CD4-positive, alpha-beta T cell (primary cell): ENCODE results near the gene SDK1. TPM values are rescaled to one million over a fixed set of nuclear protein-coding genes. Genes with fewer than 3 reads are reported as not detected.

ENCODE experiments used
- ATAC-seq: fragments of 200-7000 bp; cut with Tn5 transposase; one replicate; pipeline ENCODE4 v1.10.0; 2022; ENCODE audit warnings: mild to moderate bottlenecking; ENCODE audit not compliant: poor library complexity
- CTCF ChIA-PET: fragments of 350-600 bp; sonication (Branson Sonifier 250); formaldehyde crosslinking; loops from one replicate; lab custom pipeline; 2021; ENCODE audit warnings: antibody characterized with exemption, inconsistent platforms; lab: Charles Lee
- POLR2A ChIA-PET: fragments of 350-600 bp; sonication (Branson Sonifier 250); formaldehyde crosslinking; loops from one replicate; lab custom pipeline; 2021; ENCODE audit warnings: antibody characterized with exemption, inconsistent platforms; lab: Charles Lee
- DNase-seq, 14 experiments: peaks; one replicate each; pipeline ENCODE4 v3.0.0-alpha.2; 2013 to 2020; ENCODE audit warnings: mixed read lengths in 2 of 14
- H3K27ac ChIP-seq, 2 donors: one replicate each; pipeline versions ENCODE4 v1.5.1 to v1.7.0; 2013; ENCODE audit warnings: low read length in 2 of 2, low read depth in 1 of 2, mild to moderate bottlenecking in 1 of 2
- H3K27me3 ChIP-seq, 2 experiments: 1 replicate in 1 of 2; 2 replicates in 1 of 2; pipeline versions ENCODE4 v1.6.1 to v1.7.0; 2013; ENCODE audit warnings: low read length in 2 of 2, control low read depth in 1 of 2, mild to moderate bottlenecking in 1 of 2, moderate library complexity in 1 of 2; ENCODE audit not compliant: insufficient read depth in 2 of 2, control insufficient read depth in 1 of 2
- H3K36me3 ChIP-seq: one replicate; pipeline ENCODE4 v1.6.1; 2013; ENCODE audit warnings: low read length, control low read depth; ENCODE audit not compliant: insufficient read depth
- H3K4me1 ChIP-seq: one replicate; pipeline ENCODE4 v1.6.1; 2013; ENCODE audit warnings: low read length, control low read depth; ENCODE audit not compliant: insufficient read depth
- H3K4me3 ChIP-seq: one replicate; pipeline ENCODE4 v1.5.1; 2013; ENCODE audit warnings: mild to moderate bottlenecking, low read length, moderate library complexity
- H3K9me3 ChIP-seq, 2 experiments: 1 replicate in 1 of 2; 2 replicates in 1 of 2; pipeline versions ENCODE4 v1.6.1 to v1.7.0; 2013; ENCODE audit warnings: low read length in 2 of 2, mild to moderate bottlenecking in 2 of 2, control low read depth in 1 of 2, moderate library complexity in 1 of 2; ENCODE audit not compliant: control insufficient read depth in 1 of 2, insufficient read depth in 1 of 2
- H3K27ac Mint-ChIP-seq: one replicate; pipeline ENCODE4 v1.8.0; 2020; ENCODE audit warnings: mixed read lengths
- H3K27me3 Mint-ChIP-seq: one replicate; pipeline ENCODE4 v1.8.0; 2021; ENCODE audit warnings: mixed read lengths
- H3K36me3 Mint-ChIP-seq: one replicate; pipeline ENCODE4 v1.8.0; 2021; ENCODE audit warnings: low read depth, mixed read lengths
- H3K4me1 Mint-ChIP-seq: one replicate; pipeline ENCODE4 v1.8.0; 2021; ENCODE audit warnings: low read depth, mixed read lengths
- H3K4me3 Mint-ChIP-seq: one replicate; pipeline ENCODE4 v1.8.0; 2020; ENCODE audit warnings: mild to moderate bottlenecking, mixed read lengths
- H3K9me3 Mint-ChIP-seq: one replicate; pipeline ENCODE4 v1.8.0; 2020; ENCODE audit warnings: mixed read lengths
- intact Hi-C, 2 experiments: fragments of 100-400 bp; cut with DNase I in 1 of 2; cut with micrococcal nuclease in 1 of 2; formaldehyde crosslinking; loops; one replicate each; pipeline versions ENCODE4 v1.15.1 to v1.9.0; 2023 to 2025; cut with DNase I, micrococcal nuclease
- total RNA-seq, 174 experiments: library from RNA in 2 of 174; stranded (reverse) in 2 of 174; gene quantifications; one replicate each; pipeline ENCODE4 v1.2.3 and lab custom pipeline; 2021 to 2026
- TF ChIP-seq, protein P1 (sequence below): fragments of 200-600 bp; IDR thresholded peaks from one replicate; pipeline ENCODE4 v1.8.0; 2022; ENCODE audit warnings: antibody characterized with exemption, mild to moderate bottlenecking

The SDK1 gene
- total RNA-seq, 2 experiments from 2014 or later, result 1.1 to 1.3 TPM

DNA sequence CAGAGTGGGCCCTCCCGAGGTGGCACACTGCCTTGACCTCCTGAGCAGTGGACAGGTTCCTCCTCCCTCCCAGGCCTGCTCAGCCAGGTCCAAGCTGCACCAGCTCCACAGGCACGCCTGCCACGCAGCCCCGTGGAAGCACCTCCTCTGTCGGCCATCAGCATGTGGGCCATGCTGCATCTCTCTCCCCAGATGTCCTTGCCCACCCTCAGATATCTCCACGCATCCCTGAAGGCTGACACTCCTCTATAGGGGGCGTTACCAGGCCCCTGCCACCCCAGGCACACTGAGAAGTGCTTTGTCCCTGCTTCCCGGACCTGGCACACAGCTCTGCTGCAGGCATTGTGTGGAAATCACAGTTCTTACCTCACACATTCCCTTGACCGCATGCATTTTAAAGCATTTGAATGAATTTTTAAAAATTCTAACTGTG is 598.5 kb downstream of the SDK1 start:
- no peaks in the 10 kb centered on the region for H3K27me3 ChIP-seq
- ATAC-seq (no peak), DNase-seq (no peak)
- ChIA-PET POLR2A (no interaction called here), CTCF (no interaction called here)
- H3K27ac ChIP-seq, result no peak overlapping the region
- no peaks in the 10 kb centered on the region for H3K9me3 Mint-ChIP-seq
- no peaks in the 10 kb centered on the region for H3K4me1 ChIP-seq
- no peak overlapping the region for H3K4me3 Mint-ChIP-seq
- no peaks in the 10 kb centered on the region for H3K27me3 Mint-ChIP-seq
- intact Hi-C loops, result loop anchor here in 1 of 2 experiments (5.0 to 10.0 kb wide), 2 partner anchors 425 to 1012 kb away; no protein-coding TSS in a partner anchor
- H3K36me3 Mint-ChIP-seq, result no peaks in the 10 kb centered on the region
- H3K4me3 ChIP-seq, result no peak overlapping the region
- H3K36me3 ChIP-seq, result no peaks in the 10 kb centered on the region
- H3K4me1 Mint-ChIP-seq, result no peaks in the 10 kb centered on the region
- no peaks in the 10 kb centered on the region for H3K9me3 ChIP-seq
- TF ChIP-seq, protein P1, sequence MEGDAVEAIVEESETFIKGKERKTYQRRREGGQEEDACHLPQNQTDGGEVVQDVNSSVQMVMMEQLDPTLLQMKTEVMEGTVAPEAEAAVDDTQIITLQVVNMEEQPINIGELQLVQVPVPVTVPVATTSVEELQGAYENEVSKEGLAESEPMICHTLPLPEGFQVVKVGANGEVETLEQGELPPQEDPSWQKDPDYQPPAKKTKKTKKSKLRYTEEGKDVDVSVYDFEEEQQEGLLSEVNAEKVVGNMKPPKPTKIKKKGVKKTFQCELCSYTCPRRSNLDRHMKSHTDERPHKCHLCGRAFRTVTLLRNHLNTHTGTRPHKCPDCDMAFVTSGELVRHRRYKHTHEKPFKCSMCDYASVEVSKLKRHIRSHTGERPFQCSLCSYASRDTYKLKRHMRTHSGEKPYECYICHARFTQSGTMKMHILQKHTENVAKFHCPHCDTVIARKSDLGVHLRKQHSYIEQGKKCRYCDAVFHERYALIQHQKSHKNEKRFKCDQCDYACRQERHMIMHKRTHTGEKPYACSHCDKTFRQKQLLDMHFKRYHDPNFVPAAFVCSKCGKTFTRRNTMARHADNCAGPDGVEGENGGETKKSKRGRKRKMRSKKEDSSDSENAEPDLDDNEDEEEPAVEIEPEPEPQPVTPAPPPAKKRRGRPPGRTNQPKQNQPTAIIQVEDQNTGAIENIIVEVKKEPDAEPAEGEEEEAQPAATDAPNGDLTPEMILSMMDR, result no peak
- no peak overlapping the region for H3K27ac Mint-ChIP-seq

DNA sequence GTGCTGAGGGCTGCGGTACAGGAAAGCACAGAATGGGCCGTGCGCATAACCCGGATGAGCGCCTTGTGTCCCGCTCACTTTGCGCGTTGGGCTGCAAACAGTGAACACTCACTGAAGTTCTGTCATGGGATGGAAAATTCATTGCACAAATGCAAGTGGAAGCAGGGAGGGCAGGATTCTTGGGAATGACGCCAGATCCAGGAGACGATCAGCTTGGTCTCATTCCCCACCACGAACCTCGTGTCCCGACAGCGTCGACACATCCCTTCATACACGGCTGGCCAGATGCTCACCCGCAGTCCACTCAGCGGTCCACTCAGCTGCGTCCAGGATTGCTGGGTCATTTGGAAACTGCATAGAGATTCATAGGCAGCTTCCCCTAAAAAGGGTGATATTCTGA is 607.1 kb downstream of the SDK1 start:
- TF ChIP-seq, protein P1, result no peak
- H3K36me3 Mint-ChIP-seq, result no peaks in the 10 kb centered on the region
- Histone ChIP-seq H3K27me3 (peaks cover 0 to 4% of the 10 kb centered on the region in 2 experiments), H3K4me1 (no peaks in the 10 kb centered on the region), H3K36me3 (no peaks in the 10 kb centered on the region), H3K27ac (no peak overlapping the region), H3K9me3 (no peaks in the 10 kb centered on the region), H3K4me3 (no peak overlapping the region)
- intact Hi-C loops, result no loop called here
- no peaks in the 10 kb centered on the region for H3K4me1 Mint-ChIP-seq
- POLR2A ChIA-PET, result no interaction called here
- no peaks in the 10 kb centered on the region for H3K9me3 Mint-ChIP-seq
- CTCF ChIA-PET, result no interaction called here
- ATAC-seq (no peak), DNase-seq (no peak)
- no peak overlapping the region for H3K4me3 Mint-ChIP-seq
- no peak overlapping the region for H3K27ac Mint-ChIP-seq
- no peaks in the 10 kb centered on the region for H3K27me3 Mint-ChIP-seq

DNA sequence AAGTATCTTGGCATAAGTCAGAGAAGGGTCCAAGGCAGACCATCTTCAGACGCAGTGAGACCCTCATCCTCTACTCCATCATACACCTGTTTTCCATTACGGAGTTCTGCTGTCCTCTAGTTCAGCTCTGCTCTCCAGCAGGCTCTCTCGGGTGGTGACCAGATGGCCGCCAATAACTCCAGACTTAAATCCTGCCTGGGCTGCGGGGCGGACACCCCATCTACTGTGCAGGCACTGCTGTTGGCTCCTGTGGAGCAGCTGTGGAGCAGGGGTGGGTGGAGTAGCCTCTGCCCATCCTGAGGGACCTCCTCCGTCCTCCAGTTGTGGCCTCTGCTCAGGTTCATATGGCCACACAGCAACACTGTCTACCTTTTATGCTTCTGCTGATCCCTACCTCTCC is 608.1 kb downstream of the SDK1 start:
- TF ChIP-seq, protein P1, result no peak
- Mint-ChIP-seq H3K4me1 (no peaks in the 10 kb centered on the region), H3K9me3 (no peaks in the 10 kb centered on the region), H3K27me3 (no peaks in the 10 kb centered on the region), H3K4me3 (no peak overlapping the region), H3K27ac (no peak overlapping the region), H3K36me3 (no peaks in the 10 kb centered on the region)
- ChIA-PET CTCF (no interaction called here), POLR2A (no interaction called here)
- intact Hi-C loops, result no loop called here
- H3K36me3 ChIP-seq, result no peaks in the 10 kb centered on the region
- DNase-seq (no peak), ATAC-seq (no peak)
- no peak overlapping the region for H3K27ac ChIP-seq
- H3K4me3 ChIP-seq, result no peak overlapping the region
- H3K9me3 ChIP-seq, result no peaks in the 10 kb centered on the region
- peaks cover 0 to 4% of the 10 kb centered on the region in 2 experiments for H3K27me3 ChIP-seq
- H3K4me1 ChIP-seq, result no peaks in the 10 kb centered on the region
